GM20000 (cell line): ENCODE measurements around the gene ZC3H18.

ENCODE experiments used
- DNase-seq: peaks from one replicate; pipeline ENCODE4 v3.0.0; 2012; ENCODE audit warnings: low spot score
- TF ChIP-seq, protein P1 (sequence below): IDR thresholded peaks from 2 replicates; pipeline ENCODE4 v1.5.1; 2012; ENCODE audit warnings: mild to moderate bottlenecking, control low read depth; ENCODE audit errors: extremely low read depth, missing control alignments

ZC3H18 gene

DNA sequence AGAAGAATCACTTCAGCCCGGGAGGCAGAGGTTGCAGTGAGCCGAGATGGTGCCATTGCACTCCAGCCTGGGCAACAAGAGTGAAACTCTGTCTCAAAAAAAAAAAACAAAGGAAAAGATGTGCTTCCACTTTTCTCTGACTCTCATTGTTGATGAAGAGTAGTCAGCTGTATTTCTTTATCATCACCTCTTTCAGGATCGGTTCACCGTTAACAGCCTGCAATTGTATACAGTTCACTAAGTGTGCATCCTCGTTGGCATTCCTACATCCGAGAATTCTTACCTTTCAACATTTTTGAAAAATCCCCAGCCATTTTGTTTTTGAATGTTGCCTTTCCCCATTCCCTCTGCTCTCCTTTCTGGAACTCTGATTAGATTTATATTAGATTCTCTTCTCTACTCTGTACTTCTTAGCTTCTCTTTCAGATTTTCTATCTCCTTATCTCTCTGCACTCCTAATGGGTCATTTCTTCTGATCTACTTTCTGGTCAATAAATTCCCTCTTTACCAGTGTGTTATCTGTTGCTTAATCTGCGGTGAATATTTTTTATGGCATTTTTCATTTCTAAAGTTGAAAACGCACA lies 26.9 kb upstream of the ZC3H18 start:
- TF ChIP-seq, protein P1, sequence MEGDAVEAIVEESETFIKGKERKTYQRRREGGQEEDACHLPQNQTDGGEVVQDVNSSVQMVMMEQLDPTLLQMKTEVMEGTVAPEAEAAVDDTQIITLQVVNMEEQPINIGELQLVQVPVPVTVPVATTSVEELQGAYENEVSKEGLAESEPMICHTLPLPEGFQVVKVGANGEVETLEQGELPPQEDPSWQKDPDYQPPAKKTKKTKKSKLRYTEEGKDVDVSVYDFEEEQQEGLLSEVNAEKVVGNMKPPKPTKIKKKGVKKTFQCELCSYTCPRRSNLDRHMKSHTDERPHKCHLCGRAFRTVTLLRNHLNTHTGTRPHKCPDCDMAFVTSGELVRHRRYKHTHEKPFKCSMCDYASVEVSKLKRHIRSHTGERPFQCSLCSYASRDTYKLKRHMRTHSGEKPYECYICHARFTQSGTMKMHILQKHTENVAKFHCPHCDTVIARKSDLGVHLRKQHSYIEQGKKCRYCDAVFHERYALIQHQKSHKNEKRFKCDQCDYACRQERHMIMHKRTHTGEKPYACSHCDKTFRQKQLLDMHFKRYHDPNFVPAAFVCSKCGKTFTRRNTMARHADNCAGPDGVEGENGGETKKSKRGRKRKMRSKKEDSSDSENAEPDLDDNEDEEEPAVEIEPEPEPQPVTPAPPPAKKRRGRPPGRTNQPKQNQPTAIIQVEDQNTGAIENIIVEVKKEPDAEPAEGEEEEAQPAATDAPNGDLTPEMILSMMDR, result no peak
- DNase-seq, result no peak

DNA sequence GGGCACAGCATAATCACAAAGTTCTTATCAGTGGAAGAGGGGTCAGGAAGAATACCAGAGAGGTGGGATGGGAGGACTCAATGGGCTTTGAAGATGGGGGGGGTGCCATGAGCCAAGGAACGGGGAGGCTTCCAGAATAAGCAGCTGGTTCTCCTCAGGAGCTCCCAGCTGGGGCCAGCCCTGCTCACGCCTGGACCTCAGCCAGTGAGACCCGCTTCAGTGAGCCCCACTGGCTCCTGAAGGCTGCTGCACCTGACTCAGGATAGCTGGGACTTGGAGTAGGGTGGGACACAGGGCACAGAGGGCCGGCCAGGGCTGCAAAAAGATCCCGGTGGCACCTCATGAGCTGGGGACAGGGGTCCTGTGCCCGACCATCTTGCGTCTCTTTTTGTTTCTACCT lies 24.4 kb upstream of the ZC3H18 start:
- TF ChIP-seq, protein P1, result no peak
- no peak for DNase-seq

DNA sequence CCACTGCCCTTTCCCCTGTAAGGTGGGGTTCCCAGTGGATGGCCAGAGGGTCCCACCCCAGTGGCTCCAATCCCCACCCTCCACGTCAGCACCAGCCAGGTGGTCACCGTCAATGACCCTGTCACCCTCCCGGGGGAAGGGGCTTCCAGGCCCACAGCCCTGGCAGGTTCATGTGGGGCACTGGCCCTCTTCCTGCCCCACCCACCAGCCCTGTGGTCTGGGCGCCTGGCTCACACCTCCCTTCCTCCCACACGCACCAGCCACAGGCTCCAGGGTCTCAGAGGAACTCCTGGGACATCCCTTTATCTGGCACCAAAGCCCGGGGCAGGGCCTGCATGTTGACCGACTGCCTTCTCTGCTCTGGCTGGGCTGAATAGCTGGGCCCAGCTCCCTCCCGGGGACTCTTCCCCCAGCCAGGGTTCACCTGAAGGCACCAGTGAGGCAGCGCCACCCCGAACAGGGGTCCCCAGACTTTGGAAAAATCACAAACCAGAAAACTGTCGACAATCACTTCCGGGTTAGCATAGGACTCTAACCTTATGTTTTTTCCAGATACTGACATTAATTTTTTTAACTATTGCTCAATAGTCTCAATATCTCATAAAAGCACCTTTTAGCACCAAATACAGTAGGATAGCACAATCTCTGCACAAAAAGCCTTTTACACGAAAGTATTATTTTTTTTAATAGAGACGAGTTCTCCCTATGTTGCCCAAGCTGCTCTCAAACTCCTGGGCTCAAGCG lies 21.9 kb upstream of the ZC3H18 start:
- DNase-seq, result no peak
- TF ChIP-seq, protein P1, result no peak

DNA sequence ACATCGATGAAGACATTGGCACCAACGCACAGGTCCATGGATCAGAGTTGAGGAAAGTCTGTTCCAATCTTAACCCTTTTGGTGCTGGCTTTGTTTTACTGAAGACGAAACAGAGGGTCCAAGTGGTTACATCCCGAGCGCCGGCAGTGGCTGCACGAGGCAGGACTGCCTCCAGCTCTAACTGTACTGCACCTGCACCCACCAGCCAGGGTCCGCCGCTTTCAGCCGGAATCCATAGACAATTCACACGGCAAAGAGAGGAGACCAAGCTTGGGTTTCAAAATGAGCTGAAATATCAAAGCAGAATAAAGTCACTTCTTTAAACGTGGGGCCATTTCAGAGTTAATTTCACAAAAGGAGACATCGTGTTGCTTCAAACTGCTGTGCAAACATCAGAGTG lies 21.2 kb upstream of the ZC3H18 start:
- no peak for DNase-seq
- TF ChIP-seq, protein P1, result no peak

DNA sequence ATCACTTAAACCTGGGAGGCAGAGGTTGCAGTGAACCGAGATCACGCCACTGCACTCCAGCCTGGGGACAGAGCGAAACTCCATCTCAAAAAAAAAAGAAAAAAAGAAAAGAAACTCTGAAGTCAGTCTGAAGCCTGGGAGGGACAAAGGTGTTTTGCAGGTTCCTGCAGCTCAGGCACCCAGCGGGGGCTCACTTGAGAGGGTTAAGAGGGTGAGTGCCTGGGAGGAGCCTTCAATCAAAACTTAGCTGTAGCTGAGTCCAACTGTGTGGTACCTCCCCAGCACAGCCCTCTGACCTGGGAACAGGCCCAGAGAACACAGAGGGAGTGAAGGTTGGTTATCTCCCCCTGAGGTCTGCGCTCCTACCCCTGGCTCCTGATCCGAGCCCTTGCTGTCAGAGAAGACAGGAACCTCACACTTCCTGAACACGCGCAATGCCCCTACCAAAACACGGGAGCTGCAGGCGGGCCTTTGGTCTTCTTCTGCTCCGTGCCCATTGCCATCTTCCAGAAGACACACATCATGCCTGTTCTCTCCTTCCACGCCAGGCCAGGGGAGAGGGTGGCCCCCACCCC lies 20.4 kb upstream of the ZC3H18 start:
- DNase-seq, result no peak
- TF ChIP-seq, protein P1, result no peak

DNA sequence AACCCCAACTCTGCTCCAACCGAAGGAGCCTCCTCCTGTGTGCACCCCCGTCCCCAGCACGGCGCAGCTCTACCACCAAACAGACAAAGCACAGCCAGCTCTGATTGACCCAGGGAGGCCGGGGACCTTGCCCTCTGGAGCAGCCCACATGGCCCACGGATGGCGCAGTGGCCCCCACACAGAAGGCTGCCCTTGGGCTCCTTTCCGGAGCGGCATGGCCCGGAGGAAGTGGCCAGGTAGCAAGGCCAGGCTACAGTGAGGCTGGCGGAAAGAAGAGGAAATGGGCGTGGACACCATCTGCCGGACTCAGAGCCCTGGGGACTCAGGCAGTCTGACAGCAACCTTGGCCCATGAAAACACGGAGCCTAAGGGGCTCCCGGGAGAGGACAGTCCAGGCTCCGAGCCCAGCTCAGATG lies 19.9 kb upstream of the ZC3H18 start:
- DNase-seq, result no peak
- TF ChIP-seq, protein P1, result no peak

DNA sequence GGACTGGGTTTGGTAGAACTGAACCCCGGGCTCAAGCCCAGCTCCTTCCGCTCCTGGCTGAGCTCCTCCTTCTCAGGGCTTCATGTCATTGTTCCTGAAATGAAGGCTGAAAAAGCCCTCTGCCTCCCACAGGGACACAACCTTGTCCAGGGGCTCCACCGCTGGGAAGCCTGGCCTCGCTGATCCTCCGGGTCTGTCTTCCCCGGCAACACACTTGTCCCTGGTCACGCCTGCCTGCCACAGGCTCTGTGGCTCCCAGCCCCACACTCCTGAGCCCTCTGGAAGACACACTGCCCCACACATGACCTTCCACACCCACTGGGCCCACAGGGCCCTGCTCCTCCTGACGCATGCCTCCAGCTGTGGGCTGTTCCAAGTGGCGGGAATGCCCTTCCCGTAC lies 18.0 kb upstream of the ZC3H18 start:
- no peak for DNase-seq
- TF ChIP-seq, protein P1, result no peak
